ENCODE measurements around the gene KCNG2. TPM values are rescaled to one million over a fixed set of nuclear protein-coding genes. Genes with fewer than 3 reads are reported as not detected.

Gene KCNG2
- total RNA-seq, 4 donors from 2014 or later, result 0.60 to 0.84 (median 0.78) TPM; not detected in 1

- no peaks in the 10 kb centered on the region for H3K36me3 ChIP-seq
- no peak for DNase-seq (ENCODE audit: low spot score in 2 of 2)
- 54 to 72% methylated on average over 12 to 14 of the region's 14 CpGs for WGBS, 2 donors
- no peaks in the 10 kb centered on the region for H3K4me1 ChIP-seq
- peaks cover 0 to 57% (median 7%) of the 10 kb centered on the region in 4 donors for H3K9me3 ChIP-seq
- no peak overlapping the region for H3K27ac ChIP-seq
- H3K4me3 ChIP-seq, result no peak overlapping the region
- TF ChIP-seq EP300 (IDR thresholded peaks at IDR 0.05) (no peak), POLR2A (IDR thresholded peaks at IDR 0.05) (no peak), CTCF (IDR thresholded peaks at IDR 0.05) (no peak)
- no peaks in the 10 kb centered on the region for H3K27me3 ChIP-seq
Measured at GRCh38 chr18:79765491-79766245, 32.1 kb upstream of the KCNG2 start.

GRCh38 chr18:79766308-79766707 is 31.4 kb upstream of the KCNG2 start:
- no peak for DNase-seq (ENCODE audit: low spot score in 2 of 2)
- no peaks in the 10 kb centered on the region for H3K4me1 ChIP-seq
- H3K4me3 ChIP-seq, result no peak overlapping the region
- no peak for TF ChIP-seq CTCF (IDR thresholded peaks at IDR 0.05)
- WGBS, 2 donors, result 71 to 73% methylated on average over 13 to 14 of the region's 16 CpGs
- H3K9me3 ChIP-seq, result peaks cover 0 to 52% (median 7%) of the 10 kb centered on the region in 4 donors
- no peak overlapping the region for H3K27ac ChIP-seq
- no peaks in the 10 kb centered on the region for H3K27me3 ChIP-seq
- no peaks in the 10 kb centered on the region for H3K36me3 ChIP-seq

DNA sequence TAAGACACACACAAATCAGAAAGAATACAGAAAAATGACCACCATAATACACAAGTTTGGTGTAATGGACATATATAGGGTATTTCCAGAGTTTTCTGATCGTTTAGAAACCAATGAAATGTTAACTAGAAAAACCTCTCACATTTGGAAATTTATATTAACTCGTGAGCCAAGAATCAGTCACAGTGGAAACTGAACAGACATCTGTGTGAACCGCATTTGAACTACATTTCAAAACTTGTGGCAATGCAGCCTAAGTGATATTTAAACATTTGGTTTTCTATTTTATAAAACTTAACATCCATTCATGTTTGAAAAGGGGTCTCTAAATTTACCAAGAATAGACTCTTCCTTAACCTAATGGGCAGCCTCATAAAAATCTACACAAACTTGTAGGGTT is 29.0 kb upstream of the KCNG2 start:
- Histone ChIP-seq H3K4me1 (no peaks in the 10 kb centered on the region), H3K27ac (no peak overlapping the region), H3K27me3 (peaks cover 0 to 5% of the 10 kb centered on the region in 2 donors), H3K9me3 (peaks cover 0 to 42% (median 7%) of the 10 kb centered on the region in 4 donors), H3K4me3 (no peak overlapping the region), H3K36me3 (no peaks in the 10 kb centered on the region)
- 62 to 67% methylated on average over 3 of the region's 3 CpGs for WGBS, 2 donors
- TF ChIP-seq CTCF (IDR thresholded peaks at IDR 0.05) (no peak), EP300 (IDR thresholded peaks at IDR 0.05) (no peak), POLR2A (IDR thresholded peaks at IDR 0.05) (no peak)
- DNase-seq (ENCODE audit: low spot score in 2 of 2), result no peak

- H3K36me3 ChIP-seq, result no peaks in the 10 kb centered on the region
- WGBS, 2 donors, result 81 to 85% methylated on average over 28 to 31 of the region's 31 CpGs
- H3K4me3 ChIP-seq, result no peak overlapping the region
- no peak for TF ChIP-seq POLR2A (IDR thresholded peaks at IDR 0.05)
- TF ChIP-seq CTCF (IDR thresholded peaks at IDR 0.05), result no peak
- TF ChIP-seq EP300 (IDR thresholded peaks at IDR 0.05), result no peak
- H3K27me3 ChIP-seq, result peaks cover 0 to 8% of the 10 kb centered on the region in 2 donors
- H3K9me3 ChIP-seq, result peaks cover 0 to 42% (median 7%) of the 10 kb centered on the region in 4 donors
- H3K4me1 ChIP-seq, result no peaks in the 10 kb centered on the region
- DNase-seq (ENCODE audit: low spot score in 2 of 2), result no peak
- H3K27ac ChIP-seq, result no peak overlapping the region
Measured at GRCh38 chr18:79769698-79770500, 27.8 kb upstream of the KCNG2 start.

DNA sequence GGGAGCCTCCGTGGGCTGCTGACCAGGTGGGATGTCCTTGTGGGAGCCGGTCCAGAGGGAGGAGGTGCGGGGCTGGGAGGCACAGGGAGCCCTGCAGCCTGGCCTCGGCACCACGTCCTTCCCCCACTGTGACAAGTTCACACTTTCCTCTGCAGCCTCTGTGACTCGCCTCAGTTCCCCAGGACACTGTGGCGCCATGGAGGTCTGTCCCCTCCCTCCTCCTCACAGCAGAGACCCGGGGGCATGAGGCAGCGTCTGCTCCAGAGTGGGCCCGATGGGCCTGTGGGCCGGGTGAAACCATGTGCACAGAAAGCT is 27.3 kb upstream of the KCNG2 start:
- no peak for TF ChIP-seq EP300 (IDR thresholded peaks at IDR 0.05)
- no peak for TF ChIP-seq POLR2A (IDR thresholded peaks at IDR 0.05)
- TF ChIP-seq CTCF (IDR thresholded peaks at IDR 0.05), result no peak
- no peak overlapping the region for H3K4me3 ChIP-seq
- WGBS, 2 donors, result 55 to 63% methylated on average over 11 of the region's 11 CpGs
- peaks cover 0 to 42% (median 7%) of the 10 kb centered on the region in 4 donors for H3K9me3 ChIP-seq
- H3K4me1 ChIP-seq, result no peaks in the 10 kb centered on the region
- peaks cover 0 to 12% of the 10 kb centered on the region in 2 donors for H3K27me3 ChIP-seq
- no peak overlapping the region for H3K27ac ChIP-seq
- H3K36me3 ChIP-seq, result no peaks in the 10 kb centered on the region
- no peak for DNase-seq (ENCODE audit: low spot score in 2 of 2)

All from tibial nerve (tissue), 4 donors.